ENCODE data around the gene TSPAN11. TPM values are rescaled to one million over a fixed set of nuclear protein-coding genes. Genes with fewer than 3 reads are reported as not detected.

The TSPAN11 gene
- total and polyA plus RNA-seq, 2 of the 8 experiments (the other 6 are each of a cell fraction or from before 2014, with no cell fraction given), result 3.9 to 8.2 TPM

GRCh38 chr12:30965613-30965985 is 39.1 kb downstream of the TSPAN11 start:
- DNase-seq (ENCODE audit: low read depth in 1 of 2, low spot score in 2 of 2), result peak in 1 of 2 experiments; percentile 57

More at GRCh38 chr12:30965613-30965985, 39.1 kb downstream of the TSPAN11 start:
- Histone ChIP-seq H2BK15ac (ENCODE audit: low read length) (no peak overlapping the region), H3K56ac (replicated peaks; ENCODE audit: insufficient read length, low read depth, low read length) (no peak overlapping the region), H3K4me2 (ENCODE audit: insufficient read depth in 1 of 2, low read depth in 2 of 2, low read length in 2 of 2) (no peak overlapping the region), H4K20me1 (replicated peaks in 1 of 2; ENCODE audit: control insufficient read depth in 1 of 2, insufficient read depth in 2 of 2, low read length in 2 of 2) (peaks cover 0 to 4% of the 10 kb centered on the region in 2 experiments), H3K9me3 (ENCODE audit: insufficient read depth in 2 of 2, low read depth in 1 of 2, low read length in 1 of 2) (no peaks in the 10 kb centered on the region), H2BK5ac (ENCODE audit: low read depth, low read length) (no peak overlapping the region), H3K14ac (ENCODE audit: insufficient read length) (no peak overlapping the region), H3K36me3 (ENCODE audit: control insufficient read depth in 2 of 4, insufficient read depth in 4 of 4, low read length in 3 of 4) (no peaks in the 10 kb centered on the region), H2BK120ac (replicated peaks; ENCODE audit: low read depth, low read length) (no peak overlapping the region), H3K9ac (replicated peaks in 1 of 4; ENCODE audit: extremely low read depth in 1 of 4, low read depth in 3 of 4, low read length in 3 of 4) (no peak overlapping the region), H3K79me1 (ENCODE audit: low read depth, low read length) (no peaks in the 10 kb centered on the region), H3K4me1 (replicated peaks in 1 of 4; ENCODE audit: control insufficient read depth in 3 of 4, insufficient read depth in 4 of 4, low read length in 3 of 4) (no peaks in the 10 kb centered on the region), H3K23me2 (ENCODE audit: low read depth, low read length) (no peaks in the 10 kb centered on the region; the same call in 1 of the 2 replicates), H3K27ac (ENCODE audit: low read depth, low read length) (no peak overlapping the region), H4K91ac (replicated peaks; ENCODE audit: insufficient read length, low read length) (no peak overlapping the region), H3K23ac (ENCODE audit: insufficient read length) (no peak overlapping the region), H2BK20ac (ENCODE audit: low read length) (no peak overlapping the region), H3K18ac (ENCODE audit: extremely low read depth, low read length) (no peak overlapping the region), H2BK12ac (ENCODE audit: low read depth, low read length) (no peak overlapping the region), H2AK5ac (ENCODE audit: low read depth, low read length) (no peak overlapping the region; the same call in 1 of the 2 replicates), H3K4me3 (ENCODE audit: extremely low read depth in 1 of 4, insufficient read depth in 2 of 4, low read depth in 3 of 4, low read length in 4 of 4) (no peak overlapping the region), H2AFZ (ENCODE audit: low read length) (no peak overlapping the region), H3K79me2 (ENCODE audit: control insufficient read depth in 1 of 2, insufficient read depth in 2 of 2, low read length in 2 of 2) (no peaks in the 10 kb centered on the region), H4K8ac (ENCODE audit: extremely low read depth, insufficient read depth, low read length) (no peak overlapping the region), H3K27me3 (replicated peaks in 1 of 4; ENCODE audit: control insufficient read depth in 3 of 4, extremely low read depth in 1 of 4, insufficient read depth in 3 of 4, low read length in 3 of 4) (peaks cover 0 to 5% (median 0%) of the 10 kb centered on the region in 4 experiments; a peak in 2 of 7 replicates), H3K4ac (replicated peaks; ENCODE audit: insufficient read length, low read depth, low read length) (no peak overlapping the region), H4K5ac (ENCODE audit: insufficient read length, low read depth, low read length) (no peak overlapping the region)
- ChIA-PET POLR2A (ENCODE audit: partially characterized antibody) (interaction anchor here (0.8 kb wide), 1 partner anchor 15 kb away, joined by 3 read pairs; no protein-coding TSS in a partner anchor), CTCF (ENCODE audit: partially characterized antibody) (interaction anchor here (0.8 to 21.1 kb wide), 11 partner anchors 9 to 118 kb away, joined by 3 to 205 read pairs (median 4); no protein-coding TSS in a partner anchor)
- WGBS, 2 experiments (ENCODE audit: extremely low coverage in 1 of 2, insufficient coverage in 1 of 2, insufficient read length in 1 of 2, insufficient replicate concordance in 2 of 2, low coverage in 1 of 2, low lambda C conversion rate in 2 of 2, missing lambda C conversion rate in 1 of 2), result 88% methylated on average over 11 of the region's 11 CpGs; no CpG with 5 or more reads in 1 of the 2 experiments
- peak; percentile 52 to 67 for TF ChIP-seq RAD21 (IDR thresholded peaks at IDR 0.05 in 1 of 2, conservative IDR thresholded peaks at IDR 0.05 in 1 of 2; ENCODE audit: low read depth in 2 of 2, low read length in 2 of 2)
- TF ChIP-seq CTCF (IDR thresholded peaks at IDR 0.05; ENCODE audit: control extremely low read depth in 1 of 3, insufficient read depth in 1 of 3, low read depth in 1 of 3, low read length in 3 of 3), result peak; percentile 63 to 79 (median 76)
- TF ChIP-seq SAP30 (IDR thresholded peaks at IDR 0.05; ENCODE audit: insufficient read depth, insufficient replicate concordance, low read length), result no peak
- peak; percentile 69 for FAIRE-seq

Measured in H1 (cell line).